ENCODE data around the gene TGFBR2.

- TF ChIP-seq CTCF (IDR thresholded peaks at IDR 0.05) (no peak), POLR2A (IDR thresholded peaks at IDR 0.05) (no peak)
Observed at GRCh38 chr3:30713885-30714503, 107.6 kb downstream of the TGFBR2 start.

Data from esophagus squamous epithelium (tissue), 4 donors.